IPS-15b (cell line): ENCODE measurements around the gene BACH2.

Experiments
- H3K27me3 ChIP-seq: one replicate; pipeline ENCODE4 v1.6.1; 2013; ENCODE audit warnings: low read length; ENCODE audit not compliant: control insufficient read depth, insufficient read depth
- H3K36me3 ChIP-seq: one replicate; pipeline ENCODE4 v1.6.1; 2013; ENCODE audit warnings: low read length; ENCODE audit not compliant: control insufficient read depth, insufficient read depth
- H3K4me1 ChIP-seq: one replicate; pipeline ENCODE4 v1.6.1; 2013; ENCODE audit warnings: mild to moderate bottlenecking, low read length; ENCODE audit not compliant: control insufficient read depth, insufficient read depth
- H3K4me3 ChIP-seq: one replicate; pipeline ENCODE4 v1.5.1; 2013; ENCODE audit warnings: low read depth, low read length
- H3K9ac ChIP-seq: one replicate; pipeline ENCODE4 v1.6.1; 2013; ENCODE audit warnings: low read depth, mild to moderate bottlenecking, low read length
- H3K9me3 ChIP-seq: one replicate; pipeline ENCODE4 v1.6.1; 2013; ENCODE audit warnings: mild to moderate bottlenecking, low read length; ENCODE audit not compliant: control insufficient read depth, insufficient read depth

Gene BACH2

GRCh38 chr6:89930789-89931188 is 365.9 kb downstream of the BACH2 start:
- H3K36me3 ChIP-seq, result no peaks in the 10 kb centered on the region
- H3K4me1 ChIP-seq, result peaks cover 4% of the 10 kb centered on the region
- no peak overlapping the region for H3K4me3 ChIP-seq
- no peaks in the 10 kb centered on the region for H3K27me3 ChIP-seq
- H3K9me3 ChIP-seq, result no peaks in the 10 kb centered on the region
- no peak overlapping the region for H3K9ac ChIP-seq

GRCh38 chr6:89928604-89929003 is 368.0 kb downstream of the BACH2 start:
- Histone ChIP-seq H3K36me3 (no peaks in the 10 kb centered on the region), H3K4me3 (no peak overlapping the region), H3K9me3 (no peaks in the 10 kb centered on the region), H3K4me1 (peaks cover 4% of the 10 kb centered on the region), H3K9ac (no peak overlapping the region), H3K27me3 (no peaks in the 10 kb centered on the region)

GRCh38 chr6:89927791-89928550 is 368.7 kb downstream of the BACH2 start:
- H3K36me3 ChIP-seq, result no peaks in the 10 kb centered on the region
- no peaks in the 10 kb centered on the region for H3K9me3 ChIP-seq
- H3K4me1 ChIP-seq, result peaks cover 4% of the 10 kb centered on the region
- no peak overlapping the region for H3K9ac ChIP-seq
- H3K4me3 ChIP-seq, result no peak overlapping the region
- no peaks in the 10 kb centered on the region for H3K27me3 ChIP-seq

DNA sequence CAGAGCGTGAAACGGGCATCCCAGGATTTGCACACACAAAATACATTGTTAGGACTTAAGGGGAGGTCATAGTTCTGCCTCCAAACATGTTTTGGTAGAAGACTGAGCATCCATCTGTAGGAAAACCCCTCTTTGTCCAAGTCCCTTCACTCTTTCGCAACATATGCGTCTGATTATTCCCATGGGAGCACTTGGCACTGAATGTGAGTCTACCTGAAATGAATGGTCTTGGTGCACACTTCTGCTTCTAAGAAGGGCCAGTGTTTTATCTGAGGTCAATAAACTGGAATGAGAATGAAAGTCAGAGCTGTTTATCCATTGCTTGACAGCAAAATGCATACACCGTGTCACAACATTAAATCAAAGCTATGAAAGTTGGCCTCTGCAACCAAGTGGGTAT is 369.4 kb downstream of the BACH2 start:
- Histone ChIP-seq H3K9ac (no peak overlapping the region), H3K4me3 (no peak overlapping the region), H3K27me3 (no peaks in the 10 kb centered on the region), H3K4me1 (peaks cover 4% of the 10 kb centered on the region), H3K9me3 (no peaks in the 10 kb centered on the region), H3K36me3 (no peaks in the 10 kb centered on the region)

DNA sequence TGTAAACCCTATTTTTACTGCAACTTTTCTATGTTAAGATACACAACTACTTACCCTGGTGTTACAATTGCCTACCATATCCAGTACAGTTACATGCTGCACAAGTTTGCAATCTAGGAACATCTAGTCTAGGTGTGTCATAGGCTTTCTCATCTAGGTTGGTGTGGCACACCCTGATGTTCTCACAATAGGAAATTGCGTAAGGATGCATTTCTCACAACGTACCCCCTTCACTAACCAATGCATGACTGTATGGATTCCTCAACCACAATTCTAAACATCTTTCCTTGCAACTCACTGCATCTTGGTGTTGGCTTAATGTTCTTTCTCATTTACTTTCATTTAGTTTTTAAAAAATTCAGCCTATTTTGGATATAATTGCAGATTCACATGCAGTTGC is 370.8 kb downstream of the BACH2 start:
- Histone ChIP-seq H3K4me3 (no peak overlapping the region), H3K36me3 (no peaks in the 10 kb centered on the region), H3K9me3 (no peaks in the 10 kb centered on the region), H3K4me1 (peaks cover 4% of the 10 kb centered on the region), H3K9ac (no peak overlapping the region), H3K27me3 (no peaks in the 10 kb centered on the region)

GRCh38 chr6:89924231-89924630 is 372.4 kb downstream of the BACH2 start:
- Histone ChIP-seq H3K4me3 (no peak overlapping the region), H3K9ac (no peak overlapping the region), H3K9me3 (no peaks in the 10 kb centered on the region), H3K36me3 (no peaks in the 10 kb centered on the region), H3K27me3 (no peaks in the 10 kb centered on the region), H3K4me1 (no peaks in the 10 kb centered on the region)

DNA sequence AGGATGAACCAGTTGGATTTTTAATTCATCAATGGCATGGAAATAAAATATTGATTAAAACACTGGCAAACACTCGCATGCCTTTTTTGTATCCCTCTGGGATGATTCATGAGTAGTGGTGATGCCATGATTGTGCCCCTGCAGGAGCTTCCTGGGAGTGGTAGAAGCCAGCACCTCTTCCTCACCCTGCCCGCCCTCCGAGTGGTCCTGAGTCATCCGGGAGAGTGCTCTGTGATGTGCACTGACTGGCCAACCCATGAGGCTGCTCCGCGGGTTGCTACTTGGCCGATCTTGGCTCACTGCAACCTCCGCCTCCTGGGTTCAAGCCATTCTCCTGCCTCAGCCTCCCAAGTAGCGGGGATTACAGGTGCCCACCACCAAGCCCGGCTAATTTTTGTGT is 375.0 kb downstream of the BACH2 start:
- Histone ChIP-seq H3K9me3 (no peaks in the 10 kb centered on the region), H3K4me1 (peaks cover 4% of the 10 kb centered on the region), H3K27me3 (no peaks in the 10 kb centered on the region), H3K36me3 (no peaks in the 10 kb centered on the region), H3K9ac (no peak overlapping the region), H3K4me3 (no peak overlapping the region)

DNA sequence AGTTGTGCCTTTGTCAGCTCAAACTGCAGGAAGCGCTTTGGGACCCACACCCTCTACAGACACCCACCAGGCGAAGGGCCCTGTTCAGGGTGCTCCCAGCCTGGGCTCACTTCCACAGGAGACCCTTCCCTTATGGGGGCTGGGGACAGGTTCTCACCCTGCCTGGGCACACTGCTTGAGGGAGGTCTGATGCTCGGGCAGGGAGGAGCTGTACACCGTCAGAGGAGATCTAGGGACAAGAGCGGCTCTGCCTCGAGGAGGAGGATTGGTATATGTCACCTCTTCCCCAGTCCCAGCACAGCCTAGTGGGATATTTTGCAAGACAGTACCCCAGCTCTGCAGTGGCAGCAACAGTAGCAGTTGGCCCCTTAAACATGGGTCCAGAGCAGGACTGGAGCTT is 375.4 kb downstream of the BACH2 start:
- H3K36me3 ChIP-seq, result no peaks in the 10 kb centered on the region
- no peaks in the 10 kb centered on the region for H3K9me3 ChIP-seq
- peaks cover 4% of the 10 kb centered on the region for H3K4me1 ChIP-seq
- no peaks in the 10 kb centered on the region for H3K27me3 ChIP-seq
- no peak overlapping the region for H3K4me3 ChIP-seq
- H3K9ac ChIP-seq, result no peak overlapping the region

DNA sequence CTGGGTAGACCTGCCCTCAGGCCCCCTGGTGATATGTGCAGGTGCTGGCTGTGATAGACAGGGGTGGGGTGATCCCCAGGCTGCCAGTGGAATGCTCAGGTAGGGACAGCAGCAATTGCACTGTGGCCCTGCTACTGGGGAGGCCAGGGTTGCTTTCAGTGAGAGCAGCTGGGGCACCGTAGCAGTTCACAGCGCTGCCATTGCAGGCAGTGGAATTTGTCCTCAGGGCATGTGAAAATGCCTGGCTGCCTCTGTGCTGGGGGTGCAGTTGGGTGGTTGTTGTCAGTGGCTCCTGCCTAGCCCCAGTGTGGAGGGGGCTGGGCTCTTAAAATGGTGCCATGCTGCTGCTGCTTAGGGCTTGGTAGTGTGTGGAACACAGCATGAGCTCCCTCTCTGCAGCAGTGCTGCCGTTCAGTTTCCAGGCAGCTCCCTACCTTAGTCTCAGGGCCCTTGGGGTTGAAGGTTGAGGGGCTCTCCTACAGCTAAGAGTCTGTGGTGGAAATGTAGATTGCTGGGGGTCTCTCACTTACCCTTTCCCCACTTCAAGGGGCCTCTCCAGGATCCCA is 378.8 kb downstream of the BACH2 start:
- Histone ChIP-seq H3K4me3 (no peak overlapping the region), H3K9ac (no peak overlapping the region), H3K4me1 (peaks cover 4% of the 10 kb centered on the region), H3K36me3 (no peaks in the 10 kb centered on the region), H3K9me3 (no peaks in the 10 kb centered on the region), H3K27me3 (no peaks in the 10 kb centered on the region)

DNA sequence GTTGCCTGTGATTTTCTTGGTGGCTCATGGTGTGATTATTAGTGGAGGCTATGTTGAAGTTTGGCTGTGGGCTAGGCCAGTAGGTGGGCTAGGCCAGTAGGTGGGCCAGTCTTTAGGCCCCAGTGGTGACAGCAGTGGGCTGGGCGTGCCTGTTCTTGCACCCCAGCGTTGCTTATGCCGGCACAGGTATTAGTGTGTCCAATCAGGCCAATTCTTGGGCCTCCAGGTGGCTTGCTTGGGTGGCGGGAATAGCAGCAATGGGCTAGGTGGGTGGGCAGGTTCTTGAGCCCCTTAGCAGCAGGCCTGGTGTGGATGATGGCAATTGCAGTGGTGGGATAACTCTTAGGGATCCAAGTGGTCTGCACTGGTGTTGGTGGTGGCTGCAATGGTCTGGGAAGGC is 379.4 kb downstream of the BACH2 start:
- H3K9me3 ChIP-seq, result no peaks in the 10 kb centered on the region
- H3K4me1 ChIP-seq, result peaks cover 4% of the 10 kb centered on the region
- no peak overlapping the region for H3K4me3 ChIP-seq
- no peak overlapping the region for H3K9ac ChIP-seq
- H3K27me3 ChIP-seq, result no peaks in the 10 kb centered on the region
- no peaks in the 10 kb centered on the region for H3K36me3 ChIP-seq

- no peaks in the 10 kb centered on the region for H3K9me3 ChIP-seq
These were observed 380.3 kb downstream of the BACH2 start for GRCh38 chr6:89916136-89916920.

GRCh38 chr6:89910902-89911240 is 385.8 kb downstream of the BACH2 start:
- H3K36me3 ChIP-seq, result no peaks in the 10 kb centered on the region
- H3K9me3 ChIP-seq, result no peaks in the 10 kb centered on the region
- H3K27me3 ChIP-seq, result no peaks in the 10 kb centered on the region
- no peak overlapping the region for H3K9ac ChIP-seq
- no peak overlapping the region for H3K4me3 ChIP-seq
- peaks cover 3% of the 10 kb centered on the region for H3K4me1 ChIP-seq

More at GRCh38 chr6:89916136-89916920, 380.3 kb downstream of the BACH2 start:
- Histone ChIP-seq H3K27me3 (no peaks in the 10 kb centered on the region), H3K9ac (no peak overlapping the region), H3K4me1 (peaks cover 4% of the 10 kb centered on the region), H3K36me3 (no peaks in the 10 kb centered on the region), H3K4me3 (no peak overlapping the region)
